ENCODE data around the gene ZCCHC14.

The ZCCHC14 gene

GRCh38 chr16:87457061-87457611 is 35.7 kb downstream of the ZCCHC14 start:
- DNase-seq (ENCODE audit: low spot score): no peak

- DNase-seq (ENCODE audit: low spot score): no peak
These were observed 38.4 kb downstream of the ZCCHC14 start for GRCh38 chr16:87454391-87454790.

GRCh38 chr16:87453326-87453725 is 39.5 kb downstream of the ZCCHC14 start:
- no peak for DNase-seq (ENCODE audit: low spot score)

GRCh38 chr16:87451563-87452210 is 41.1 kb downstream of the ZCCHC14 start:
- no peak for DNase-seq (ENCODE audit: low spot score)

GRCh38 chr16:87448866-87449265 is 44.0 kb downstream of the ZCCHC14 start:
- no peak for DNase-seq (ENCODE audit: low spot score)

GRCh38 chr16:87447323-87447722 is 45.5 kb downstream of the ZCCHC14 start:
- no peak for DNase-seq (ENCODE audit: low spot score)

- DNase-seq (ENCODE audit: low spot score): no peak
These were observed 46.3 kb downstream of the ZCCHC14 start for GRCh38 chr16:87446479-87446878.

GRCh38 chr16:87445486-87445885 is 47.3 kb downstream of the ZCCHC14 start:
- DNase-seq (ENCODE audit: low spot score): no peak

GRCh38 chr16:87443964-87444363 is 48.9 kb downstream of the ZCCHC14 start:
- DNase-seq (ENCODE audit: low spot score): no peak

GRCh38 chr16:87443016-87443415 is 49.8 kb downstream of the ZCCHC14 start:
- DNase-seq (ENCODE audit: low spot score): no peak

GRCh38 chr16:87442581-87442966 is 50.2 kb downstream of the ZCCHC14 start:
- DNase-seq (ENCODE audit: low spot score): no peak

GRCh38 chr16:87441886-87442580 is 50.8 kb downstream of the ZCCHC14 start:
- no peak for DNase-seq (ENCODE audit: low spot score)

GRCh38 chr16:87439926-87440325 is 52.9 kb downstream of the ZCCHC14 start:
- DNase-seq (ENCODE audit: low spot score): no peak

- DNase-seq (ENCODE audit: low spot score): no peak
These were observed 54.2 kb downstream of the ZCCHC14 start for GRCh38 chr16:87438611-87438985.

GRCh38 chr16:87437911-87438610 is 54.8 kb downstream of the ZCCHC14 start:
- DNase-seq (ENCODE audit: low spot score): no peak

GRCh38 chr16:87437327-87437726 is 55.5 kb downstream of the ZCCHC14 start:
- DNase-seq (ENCODE audit: low spot score): no peak

- DNase-seq (ENCODE audit: low spot score): no peak
These were observed 56.3 kb downstream of the ZCCHC14 start for GRCh38 chr16:87436225-87437172.

GRCh38 chr16:87435372-87436224 is 57.2 kb downstream of the ZCCHC14 start:
- peak; percentile 40 for DNase-seq (ENCODE audit: low spot score)

- DNase-seq (ENCODE audit: low spot score): no peak
These were observed 58.6 kb downstream of the ZCCHC14 start for GRCh38 chr16:87434146-87434667.

GRCh38 chr16:87432330-87432915 is 60.4 kb downstream of the ZCCHC14 start:
- DNase-seq (ENCODE audit: low spot score): no peak
